ENCODE measurements around the gene SRGAP1. TPM values are rescaled to one million over a fixed set of nuclear protein-coding genes. Genes with fewer than 3 reads are reported as not detected.

SRGAP1 gene
- total and polyA plus RNA-seq, 2 of the 13 experiments (the other 11 are each of a cell fraction or from before 2014, with no cell fraction given): 1.6 to 3.4 TPM

GRCh38 chr12:63895841-63896240 is 51.3 kb downstream of the SRGAP1 start:
- no peak overlapping the region for H3K27ac ChIP-seq (ENCODE audit: extremely low read length, insufficient read depth, low read length)
- TF ChIP-seq RBM39 (IDR thresholded peaks at IDR 0.05; ENCODE audit: low read depth, low read length, poor library complexity, severe bottlenecking) (no peak), HNF4G (IDR thresholded peaks at IDR 0.05; ENCODE audit: borderline replicate concordance, low read depth, low read length) (no peak), HNF4G (CRISPR knock-in tag; IDR thresholded peaks at IDR 0.05; ENCODE audit: borderline replicate concordance, low read depth) (no peak), NFYC (CRISPR knock-in tag; IDR thresholded peaks at IDR 0.05) (no peak), MIER3 (CRISPR knock-in tag; IDR thresholded peaks at IDR 0.05; ENCODE audit: borderline replicate concordance) (no peak), SIN3A (IDR thresholded peaks at IDR 0.05; ENCODE audit: borderline replicate concordance, low read depth, low read length) (no peak), ZNF251 (CRISPR knock-in tag; IDR thresholded peaks at IDR 0.05) (no peak), BHLHE40 (IDR thresholded peaks at IDR 0.05; ENCODE audit: low read length) (no peak), AHDC1 (CRISPR knock-in tag; IDR thresholded peaks at IDR 0.05; ENCODE audit: borderline replicate concordance) (no peak), ZNF574 (CRISPR knock-in tag; IDR thresholded peaks at IDR 0.05) (no peak), ZZZ3 (CRISPR knock-in tag; IDR thresholded peaks at IDR 0.05; ENCODE audit: borderline replicate concordance) (no peak), ZFP36L1 (CRISPR knock-in tag; IDR thresholded peaks at IDR 0.05) (no peak), ZBTB7A (CRISPR knock-in tag; IDR thresholded peaks at IDR 0.05) (no peak), FOXK2 (IDR thresholded peaks at IDR 0.05) (no peak), ZNF567 (CRISPR knock-in tag; IDR thresholded peaks at IDR 0.05; ENCODE audit: borderline replicate concordance) (no peak)
- DNase-seq (ENCODE audit: low spot score) (no peak), ATAC-seq (no peak), FAIRE-seq (no peak)
- no peaks in the 10 kb centered on the region for H3K36me3 ChIP-seq (replicated peaks in 1 of 2; ENCODE audit: control insufficient read depth in 1 of 2, insufficient read depth in 2 of 2, low read length in 2 of 2)
- in situ Hi-C loops (cut with HindIII; ENCODE audit: extremely low pct_ligation_motif_present, low pct_unique_long_range_greater_than_20kb) (no loop called here), intact Hi-C loops (cut with micrococcal nuclease; ENCODE audit: unreplicated experiment) (no loop called here)
- no TSS peak for BruUV-seq (replicated peaks)
- H3K9ac ChIP-seq (ENCODE audit: insufficient read depth, low read depth, low read length): no peak overlapping the region
- ChIA-PET POLR2A (no interaction called here), CTCF (ENCODE audit: low intra/inter-chr PET ratio, low total read pairs) (no interaction called here)
- H2AFZ ChIP-seq (ENCODE audit: low read length): no peak overlapping the region
- H3K27me3 ChIP-seq (ENCODE audit: control insufficient read depth in 1 of 2, insufficient read depth in 2 of 2, low read length in 2 of 2): no peaks in the 10 kb centered on the region
- H3K79me2 ChIP-seq (ENCODE audit: insufficient read depth, low read length): peaks cover 1% of the 10 kb centered on the region
- H4K20me1 ChIP-seq (ENCODE audit: insufficient read depth, low read length): no peaks in the 10 kb centered on the region
- no peaks in the 10 kb centered on the region for H3K9me3 ChIP-seq (ENCODE audit: low read length)
- H3K4me2 ChIP-seq (ENCODE audit: low read depth, low read length): no peak overlapping the region
- peaks cover 26% of the 10 kb centered on the region for H3K4me1 ChIP-seq (ENCODE audit: insufficient read depth, low read length)
- H3K4me3 ChIP-seq (replicated peaks in 1 of 3; ENCODE audit: insufficient read depth in 1 of 3, low read depth in 2 of 3, low read length in 3 of 3): no peak overlapping the region
